ENCODE data around the gene CAMSAP1.

GRCh38 chr9:135792268-135793128 lies 114.8 kb downstream of the CAMSAP1 start:
- TF ChIP-seq, protein P1, sequence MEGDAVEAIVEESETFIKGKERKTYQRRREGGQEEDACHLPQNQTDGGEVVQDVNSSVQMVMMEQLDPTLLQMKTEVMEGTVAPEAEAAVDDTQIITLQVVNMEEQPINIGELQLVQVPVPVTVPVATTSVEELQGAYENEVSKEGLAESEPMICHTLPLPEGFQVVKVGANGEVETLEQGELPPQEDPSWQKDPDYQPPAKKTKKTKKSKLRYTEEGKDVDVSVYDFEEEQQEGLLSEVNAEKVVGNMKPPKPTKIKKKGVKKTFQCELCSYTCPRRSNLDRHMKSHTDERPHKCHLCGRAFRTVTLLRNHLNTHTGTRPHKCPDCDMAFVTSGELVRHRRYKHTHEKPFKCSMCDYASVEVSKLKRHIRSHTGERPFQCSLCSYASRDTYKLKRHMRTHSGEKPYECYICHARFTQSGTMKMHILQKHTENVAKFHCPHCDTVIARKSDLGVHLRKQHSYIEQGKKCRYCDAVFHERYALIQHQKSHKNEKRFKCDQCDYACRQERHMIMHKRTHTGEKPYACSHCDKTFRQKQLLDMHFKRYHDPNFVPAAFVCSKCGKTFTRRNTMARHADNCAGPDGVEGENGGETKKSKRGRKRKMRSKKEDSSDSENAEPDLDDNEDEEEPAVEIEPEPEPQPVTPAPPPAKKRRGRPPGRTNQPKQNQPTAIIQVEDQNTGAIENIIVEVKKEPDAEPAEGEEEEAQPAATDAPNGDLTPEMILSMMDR (IDR thresholded peaks at IDR 0.05): no peak
- TF ChIP-seq POLR2A (IDR thresholded peaks at IDR 0.05): no peak

Data from esophagus squamous epithelium (tissue), 4 donors.